Mucosa of rectum (tissue), 2 donors: ENCODE results near the gene CR1.
"Not testable (repeated sequence)": the region's sequence is repeated elsewhere in the genome, so short reads cannot be mapped to it uniquely, and the experiment has no call there.

ENCODE experiments used
- H3K27ac ChIP-seq, 2 donors: one replicate each; pipeline ENCODE4 v1.7.0; 2013; ENCODE audit warnings: inconsistent platforms in 2 of 2, low read depth in 2 of 2, low read length in 2 of 2
- H3K27me3 ChIP-seq, 2 donors: one replicate each; pipeline ENCODE4 v1.7.0; 2013; ENCODE audit warnings: low read length in 2 of 2; ENCODE audit not compliant: control insufficient read depth in 2 of 2, insufficient read depth in 2 of 2
- H3K36me3 ChIP-seq, 2 donors: one replicate each; pipeline ENCODE4 v1.7.0; 2013; ENCODE audit warnings: low read length in 2 of 2; ENCODE audit not compliant: control insufficient read depth in 2 of 2, insufficient read depth in 2 of 2
- H3K4me1 ChIP-seq, 2 donors: one replicate each; pipeline ENCODE4 v1.7.0; 2013; ENCODE audit warnings: low read length in 2 of 2, mild to moderate bottlenecking in 1 of 2; ENCODE audit not compliant: control insufficient read depth in 2 of 2, insufficient read depth in 2 of 2
- H3K4me3 ChIP-seq, 2 donors: one replicate each; pipeline ENCODE4 v1.7.0; 2013; ENCODE audit warnings: low read length in 2 of 2
- H3K9ac ChIP-seq, 2 donors: one replicate each; pipeline ENCODE4 v1.7.0; 2013; ENCODE audit warnings: low read length in 2 of 2, low read depth in 1 of 2, mild to moderate bottlenecking in 1 of 2
- H3K9me3 ChIP-seq, 2 donors: one replicate each; pipeline ENCODE4 v1.7.0; 2013; ENCODE audit warnings: low read length in 2 of 2; ENCODE audit not compliant: control insufficient read depth in 2 of 2
- donor health status: healthy.
- donor health status: Normal muscosa, but diverticular disease.

Gene CR1

DNA sequence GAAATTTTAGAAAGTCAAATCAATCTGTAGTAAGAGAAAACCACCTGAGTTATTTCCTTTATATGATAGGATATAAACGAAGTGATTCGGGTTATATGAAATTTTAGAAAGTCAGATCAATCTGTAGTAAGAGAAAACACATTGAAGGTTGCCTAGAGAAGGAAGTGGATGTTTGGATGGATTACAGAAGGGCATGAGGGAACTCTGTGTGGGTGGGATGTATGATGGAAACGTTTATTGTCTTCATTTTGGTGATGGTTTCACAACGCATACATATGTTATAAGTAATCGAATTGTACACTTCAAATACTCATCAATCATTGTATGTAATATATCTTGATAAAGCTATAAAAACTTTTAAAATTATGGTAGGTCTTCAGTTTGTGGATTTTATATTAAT, 5.1 kb downstream of the CR1 start:
- Histone ChIP-seq H3K36me3 (no peaks in the 10 kb centered on the region), H3K4me1 (no peaks in the 10 kb centered on the region), H3K9me3 (no peaks in the 10 kb centered on the region), H3K4me3 (no peak overlapping the region), H3K27me3 (peaks cover 19 to 21% of the 10 kb centered on the region in 2 donors), H3K9ac (no peak overlapping the region), H3K27ac (no peak overlapping the region)

- H3K4me1 ChIP-seq = no peaks in the 10 kb centered on the region
- H3K9ac ChIP-seq = no peak overlapping the region
- no peak overlapping the region for H3K27ac ChIP-seq
- H3K4me3 ChIP-seq = no peak overlapping the region
- H3K9me3 ChIP-seq = no peaks in the 10 kb centered on the region
- peaks cover 11 to 15% of the 10 kb centered on the region in 2 donors for H3K27me3 ChIP-seq
- H3K36me3 ChIP-seq = no peaks in the 10 kb centered on the region
Measured at GRCh38 chr1:207502726-207503125, 6.8 kb downstream of the CR1 start.

DNA sequence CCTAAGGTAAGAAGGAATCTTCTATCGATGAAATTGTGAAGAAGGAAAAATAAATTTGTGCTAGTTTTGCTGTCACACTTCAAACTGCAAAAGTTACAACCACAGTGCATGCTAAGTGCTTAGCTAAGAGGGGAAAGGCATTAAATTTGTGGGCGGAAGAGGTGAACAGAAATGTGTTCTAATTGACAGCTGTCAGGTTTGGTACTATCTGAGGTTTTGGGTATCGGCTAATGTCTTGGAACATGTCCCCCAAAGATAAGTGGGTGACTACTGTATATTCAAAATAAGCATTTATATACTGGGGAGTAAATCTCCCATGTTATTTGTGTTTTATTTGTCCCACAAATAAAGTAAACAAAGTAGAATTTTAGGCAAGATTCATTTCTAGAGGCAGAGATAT, 8.0 kb downstream of the CR1 start:
- Histone ChIP-seq H3K27me3 (peaks cover 10 to 11% of the 10 kb centered on the region in 2 donors), H3K9ac (no peak overlapping the region), H3K27ac (no peak overlapping the region), H3K36me3 (no peaks in the 10 kb centered on the region), H3K4me3 (no peak overlapping the region), H3K9me3 (no peaks in the 10 kb centered on the region), H3K4me1 (no peaks in the 10 kb centered on the region)

DNA sequence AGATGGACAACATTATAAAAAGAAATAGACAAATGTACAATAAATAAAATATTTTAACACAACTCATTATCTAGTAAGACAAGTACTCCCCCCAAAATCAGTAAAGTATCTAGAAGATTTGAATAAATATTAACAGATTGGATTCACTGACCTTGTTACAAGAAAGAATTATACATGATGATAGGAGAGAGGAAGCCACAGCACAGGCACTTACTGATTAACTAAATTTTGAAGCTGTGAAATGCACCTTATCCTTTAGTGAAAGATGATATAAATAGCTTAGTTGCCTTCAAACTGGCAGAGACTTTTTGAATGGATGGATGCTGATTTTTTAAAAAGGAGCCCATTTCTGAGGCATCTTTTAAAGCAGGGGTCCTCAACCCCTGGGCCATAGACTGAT, 8.5 kb downstream of the CR1 start:
- Histone ChIP-seq H3K9ac (no peak overlapping the region), H3K4me3 (no peak overlapping the region), H3K36me3 (no peaks in the 10 kb centered on the region), H3K27me3 (peaks cover 10 to 11% of the 10 kb centered on the region in 2 donors), H3K27ac (no peak overlapping the region), H3K4me1 (no peaks in the 10 kb centered on the region), H3K9me3 (no peaks in the 10 kb centered on the region)

DNA sequence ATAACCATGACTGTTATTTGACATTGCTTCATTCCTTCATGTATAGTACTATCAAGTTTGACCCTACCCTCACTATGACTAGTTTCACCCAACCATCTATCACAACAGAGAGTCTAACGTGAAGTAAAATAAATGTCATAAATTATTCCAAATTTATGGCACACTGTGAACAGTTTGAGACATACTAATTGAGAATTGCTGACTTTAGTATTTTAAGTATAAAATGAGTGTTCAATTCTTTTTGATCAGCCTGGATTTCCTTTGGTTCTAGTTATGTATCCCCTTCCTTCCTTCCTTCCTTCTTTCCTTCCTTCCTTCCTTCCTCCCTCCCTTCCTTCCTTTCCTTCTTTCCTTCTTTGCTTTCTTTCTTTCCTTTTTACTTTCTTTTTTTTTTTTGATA, 14.5 kb downstream of the CR1 start:
- no peak overlapping the region for H3K9ac ChIP-seq
- no peak overlapping the region for H3K4me3 ChIP-seq
- no peaks in the 10 kb centered on the region for H3K9me3 ChIP-seq
- H3K4me1 ChIP-seq = no peaks in the 10 kb centered on the region
- H3K27me3 ChIP-seq = no peaks in the 10 kb centered on the region
- no peak overlapping the region for H3K27ac ChIP-seq
- no peaks in the 10 kb centered on the region for H3K36me3 ChIP-seq

DNA sequence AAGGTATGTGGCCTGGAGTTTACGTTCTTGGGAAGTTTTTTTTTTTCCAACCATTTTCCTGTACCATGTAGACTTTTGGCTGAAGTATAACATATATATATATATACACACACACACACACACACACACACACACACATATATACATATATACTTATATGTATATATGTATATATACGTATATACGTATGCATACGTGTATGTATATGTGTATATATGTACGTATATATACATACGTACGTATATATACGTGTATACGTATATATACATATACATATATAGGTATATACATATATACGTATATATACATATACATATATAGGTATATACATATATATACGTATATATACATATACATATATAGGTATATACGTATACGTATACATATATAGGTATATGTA, 18.9 kb downstream of the CR1 start:
- Histone ChIP-seq H3K4me3 (no peak overlapping the region), H3K9ac (no peak overlapping the region), H3K27me3 (no peaks in the 10 kb centered on the region), H3K9me3 (no peaks in the 10 kb centered on the region), H3K27ac (no peak overlapping the region), H3K36me3 (no peaks in the 10 kb centered on the region), H3K4me1 (no peaks in the 10 kb centered on the region)

DNA sequence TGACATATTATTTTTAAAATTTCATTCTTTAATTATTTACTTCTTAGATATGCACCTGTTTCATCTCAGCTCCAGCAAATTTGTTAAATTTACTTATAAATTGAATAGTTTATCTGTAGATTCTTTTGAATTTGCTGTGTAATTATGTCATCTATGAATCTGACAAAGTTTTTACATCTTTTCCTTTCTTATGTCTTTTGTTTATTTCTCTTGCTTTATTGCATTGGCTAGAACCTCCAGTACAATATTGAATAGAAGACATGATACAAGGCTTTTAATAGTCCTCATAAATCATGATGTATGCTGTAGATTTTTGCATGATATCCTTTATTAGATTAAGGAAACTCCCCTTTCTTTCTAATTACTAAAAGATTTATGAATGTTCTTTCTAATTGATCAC, 20.8 kb downstream of the CR1 start:
- Histone ChIP-seq H3K4me3 (no peak overlapping the region), H3K27ac (no peak overlapping the region), H3K9ac (no peak overlapping the region), H3K36me3 (no peaks in the 10 kb centered on the region), H3K27me3 (no peaks in the 10 kb centered on the region), H3K4me1 (no peaks in the 10 kb centered on the region), H3K9me3 (no peaks in the 10 kb centered on the region)

GRCh38 chr1:207518608-207519236, 22.8 kb downstream of the CR1 start:
- Histone ChIP-seq H3K27ac (no peak overlapping the region), H3K9ac (no peak overlapping the region), H3K27me3 (no peaks in the 10 kb centered on the region), H3K9me3 (no peaks in the 10 kb centered on the region), H3K36me3 (no peaks in the 10 kb centered on the region), H3K4me3 (no peak overlapping the region), H3K4me1 (no peaks in the 10 kb centered on the region)

DNA sequence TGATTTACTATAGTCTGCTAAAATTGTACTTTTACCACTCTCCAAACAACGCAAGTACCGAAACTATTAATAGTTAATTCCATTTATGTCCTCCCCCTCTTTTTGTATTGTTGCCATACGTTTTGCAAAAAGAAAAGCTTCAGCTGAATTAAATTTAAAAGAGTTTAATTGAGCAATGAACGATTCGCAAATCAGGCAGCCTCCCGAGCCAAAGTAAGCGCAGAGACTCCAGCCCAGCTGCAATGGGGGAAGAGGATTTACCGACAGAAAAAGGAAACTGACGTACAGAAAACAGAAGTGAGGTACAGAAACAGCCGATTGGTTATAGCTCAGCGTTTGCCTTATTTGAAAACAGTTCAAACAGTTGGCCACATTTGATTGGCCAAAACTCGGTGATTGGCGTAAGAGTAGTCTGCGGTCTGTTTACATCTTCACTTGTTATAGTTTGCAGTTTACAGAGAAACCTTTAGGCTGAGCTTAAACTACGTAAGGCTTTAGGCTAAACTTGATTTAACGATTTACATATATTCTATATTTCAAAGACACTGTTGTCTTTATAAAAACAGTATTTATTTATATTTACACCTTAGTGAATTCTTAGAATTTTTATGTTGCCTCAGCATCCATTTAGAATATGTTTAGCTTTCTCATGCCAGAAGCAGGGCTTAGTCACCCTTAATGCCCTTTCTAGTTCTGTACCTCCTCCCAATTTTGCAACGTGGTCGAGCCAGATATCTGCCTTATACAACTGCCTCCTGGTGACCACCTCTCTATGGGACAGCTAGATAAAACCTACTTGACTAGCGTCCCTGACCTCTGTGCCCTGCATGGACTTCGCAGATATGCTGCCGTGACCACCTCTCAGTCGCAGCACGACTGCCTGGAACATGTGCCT, 23.8 kb downstream of the CR1 start:
- Histone ChIP-seq H3K9ac (no peak overlapping the region), H3K27me3 (no peaks in the 10 kb centered on the region), H3K4me3 (no peak overlapping the region), H3K4me1 (no peaks in the 10 kb centered on the region), H3K36me3 (no peaks in the 10 kb centered on the region), H3K27ac (no peak overlapping the region), H3K9me3 (no peaks in the 10 kb centered on the region)

GRCh38 chr1:207520400-207521345, 24.7 kb downstream of the CR1 start:
- not testable (repeated sequence) for H3K4me1 ChIP-seq, H3K27ac ChIP-seq, H3K9me3 ChIP-seq, H3K27me3 ChIP-seq, H3K4me3 ChIP-seq, H3K36me3 ChIP-seq, H3K9ac ChIP-seq
